Uterus (tissue), 2 donors: ENCODE data around the gene PTCD1.

Experiments
- POLR2A ChIP-seq, 2 donors: fragments of 450-650 bp; IDR thresholded peaks; one replicate each; pipeline ENCODE4 v1.6.1; 2016; ENCODE audit warnings: antibody characterized with exemption in 2 of 2, mild to moderate bottlenecking in 1 of 2, moderate library complexity in 1 of 2
- TF ChIP-seq, protein P1 (sequence below), 4 experiments: fragments of 200-600 bp in 2 of 4; fragments of 450-650 bp in 2 of 4; sonication (generic) in 2 of 4; IDR thresholded peaks; one replicate each; pipeline ENCODE4 v1.5.1; 2016 to 2019; ENCODE audit warnings: antibody characterized with exemption in 4 of 4, mild to moderate bottlenecking in 2 of 4, moderate library complexity in 1 of 4

DNA sequence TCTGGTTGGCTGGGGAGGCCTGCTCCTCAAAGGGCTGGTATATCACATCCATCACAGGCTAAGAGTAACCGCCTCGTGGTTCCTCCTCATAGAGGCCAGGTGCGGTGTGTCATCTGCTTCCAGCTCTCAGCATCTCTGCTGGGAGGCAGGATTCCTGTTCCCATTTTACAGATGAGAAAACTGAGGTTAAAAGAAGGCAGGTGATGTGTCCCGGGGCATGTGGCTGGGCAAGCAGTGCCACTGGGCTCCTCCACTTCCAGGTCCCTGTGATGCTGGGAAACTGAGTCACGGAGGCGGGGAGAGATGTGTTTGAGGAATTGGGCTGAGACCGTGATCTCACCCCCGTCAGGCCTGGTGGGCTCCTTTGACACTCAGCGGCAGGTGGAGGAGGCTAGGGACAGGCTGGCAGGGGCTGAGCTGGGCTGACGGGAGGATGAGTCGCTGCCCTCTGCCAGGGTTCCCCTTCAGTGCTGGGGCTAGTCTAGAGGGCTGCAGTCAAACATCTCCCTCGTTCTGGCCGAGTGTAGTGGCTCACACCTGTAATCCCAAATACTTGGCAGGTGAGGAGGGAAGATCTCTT, 54.7 kb downstream of the PTCD1 start:
- TF ChIP-seq POLR2A (IDR thresholded peaks at IDR 0.05) = no peak
- TF ChIP-seq, protein P1, sequence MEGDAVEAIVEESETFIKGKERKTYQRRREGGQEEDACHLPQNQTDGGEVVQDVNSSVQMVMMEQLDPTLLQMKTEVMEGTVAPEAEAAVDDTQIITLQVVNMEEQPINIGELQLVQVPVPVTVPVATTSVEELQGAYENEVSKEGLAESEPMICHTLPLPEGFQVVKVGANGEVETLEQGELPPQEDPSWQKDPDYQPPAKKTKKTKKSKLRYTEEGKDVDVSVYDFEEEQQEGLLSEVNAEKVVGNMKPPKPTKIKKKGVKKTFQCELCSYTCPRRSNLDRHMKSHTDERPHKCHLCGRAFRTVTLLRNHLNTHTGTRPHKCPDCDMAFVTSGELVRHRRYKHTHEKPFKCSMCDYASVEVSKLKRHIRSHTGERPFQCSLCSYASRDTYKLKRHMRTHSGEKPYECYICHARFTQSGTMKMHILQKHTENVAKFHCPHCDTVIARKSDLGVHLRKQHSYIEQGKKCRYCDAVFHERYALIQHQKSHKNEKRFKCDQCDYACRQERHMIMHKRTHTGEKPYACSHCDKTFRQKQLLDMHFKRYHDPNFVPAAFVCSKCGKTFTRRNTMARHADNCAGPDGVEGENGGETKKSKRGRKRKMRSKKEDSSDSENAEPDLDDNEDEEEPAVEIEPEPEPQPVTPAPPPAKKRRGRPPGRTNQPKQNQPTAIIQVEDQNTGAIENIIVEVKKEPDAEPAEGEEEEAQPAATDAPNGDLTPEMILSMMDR (IDR thresholded peaks at IDR 0.05) = no peak
